GM13977 (cell line): ENCODE results near the gene CDH4.

Experiments
- DNase-seq: peaks from one replicate; pipeline ENCODE4 v3.0.0; 2012; ENCODE audit warnings: low spot score
- CTCF ChIP-seq: IDR thresholded peaks from 2 replicates; pipeline ENCODE4 v1.5.1; 2012; ENCODE audit warnings: mild to moderate bottlenecking, control low read depth; ENCODE audit not compliant: insufficient read depth; ENCODE audit errors: extremely low read depth, missing control alignments
- in situ Hi-C: fragments of 300-500 bp; cut with MboI; formaldehyde crosslinking; loops from one replicate; pipeline ENCODE4 v1.12.0; 2022; ENCODE audit warnings: low sequenced_read_pairs, low pct_unique_long_range_greater_than_20kb, mixed read lengths, inconsistent platforms; ENCODE audit not compliant: unreplicated experiment

Gene CDH4

GRCh38 chr20:61866165-61866564, 614.1 kb downstream of the CDH4 start:
- DNase-seq, result no peak
- no peak for TF ChIP-seq CTCF
- in situ Hi-C loops, result no loop called here

- DNase-seq, result no peak
- in situ Hi-C loops, result no loop called here
- no peak for TF ChIP-seq CTCF
These were observed 615.9 kb downstream of the CDH4 start for GRCh38 chr20:61868006-61868405.

GRCh38 chr20:61868466-61869090, 616.5 kb downstream of the CDH4 start:
- TF ChIP-seq CTCF, result no peak
- DNase-seq, result no peak
- in situ Hi-C loops, result no loop called here

GRCh38 chr20:61869750-61870507, 617.9 kb downstream of the CDH4 start:
- in situ Hi-C loops, result no loop called here
- no peak for TF ChIP-seq CTCF
- no peak for DNase-seq

GRCh38 chr20:61871160-61871559, 619.1 kb downstream of the CDH4 start:
- no peak for TF ChIP-seq CTCF
- in situ Hi-C loops, result no loop called here
- no peak for DNase-seq

- DNase-seq, result no peak
- in situ Hi-C loops, result no loop called here
- no peak for TF ChIP-seq CTCF
These were observed 619.9 kb downstream of the CDH4 start for GRCh38 chr20:61871913-61872312.
